ENCODE measurements around the gene WNT7A. TPM values are rescaled to one million over a fixed set of nuclear protein-coding genes. Genes with fewer than 3 reads are reported as not detected.

The WNT7A gene
- total and polyA plus RNA-seq, 8 donors, result 0.35 TPM; not detected in 7

DNA sequence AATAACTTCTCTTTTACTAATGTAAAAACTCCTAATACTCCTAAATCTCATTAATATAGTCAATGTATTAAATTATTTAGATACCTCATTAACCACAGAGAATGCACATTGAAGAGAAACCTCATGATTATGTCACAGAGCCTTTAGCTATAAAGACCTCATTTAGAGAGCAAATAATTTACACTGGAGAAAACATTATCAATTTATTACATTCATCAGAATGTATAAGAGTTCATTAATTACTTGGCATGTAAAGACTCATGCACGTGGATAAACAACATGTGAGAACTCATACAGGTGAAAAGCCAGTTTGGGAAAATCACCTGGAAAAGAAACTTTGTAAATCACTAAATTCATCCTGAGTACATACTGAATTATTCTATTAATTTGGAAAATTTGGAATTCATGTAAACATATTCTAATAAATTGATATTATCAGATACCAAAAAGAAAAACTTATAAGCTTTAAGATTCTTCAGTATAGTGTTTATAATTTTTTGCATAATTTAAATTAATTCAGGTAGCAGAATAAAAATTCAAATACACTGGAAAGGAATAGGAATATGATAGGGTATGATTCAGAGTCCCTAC is 22.9 kb upstream of the WNT7A start:
- Histone ChIP-seq H3K9me3 (peaks cover 26 to 88% (median 75%) of the 10 kb centered on the region in 4 donors), H3K4me1 (no peaks in the 10 kb centered on the region), H3K27me3 (no peaks in the 10 kb centered on the region), H3K4me3 (no peak overlapping the region), H3K27ac (no peak overlapping the region), H3K36me3 (peaks cover 0 to 3% (median 0%) of the 10 kb centered on the region in 4 donors)
- WGBS, 5 donors, result 42 to 72% (median 56%) methylated on average over 1 of the region's 1 CpG
- intact Hi-C loops (cut with DNase I; ENCODE audit: low total_unique reads), result no loop called here
- DNase-seq, result no peak
- TF ChIP-seq POLR2A (IDR thresholded peaks at IDR 0.05), result no peak
- TF ChIP-seq EP300 (IDR thresholded peaks at IDR 0.05), result no peak
- TF ChIP-seq POLR2AphosphoS5 (IDR thresholded peaks at IDR 0.05), result no peak
- TF ChIP-seq, protein P1, sequence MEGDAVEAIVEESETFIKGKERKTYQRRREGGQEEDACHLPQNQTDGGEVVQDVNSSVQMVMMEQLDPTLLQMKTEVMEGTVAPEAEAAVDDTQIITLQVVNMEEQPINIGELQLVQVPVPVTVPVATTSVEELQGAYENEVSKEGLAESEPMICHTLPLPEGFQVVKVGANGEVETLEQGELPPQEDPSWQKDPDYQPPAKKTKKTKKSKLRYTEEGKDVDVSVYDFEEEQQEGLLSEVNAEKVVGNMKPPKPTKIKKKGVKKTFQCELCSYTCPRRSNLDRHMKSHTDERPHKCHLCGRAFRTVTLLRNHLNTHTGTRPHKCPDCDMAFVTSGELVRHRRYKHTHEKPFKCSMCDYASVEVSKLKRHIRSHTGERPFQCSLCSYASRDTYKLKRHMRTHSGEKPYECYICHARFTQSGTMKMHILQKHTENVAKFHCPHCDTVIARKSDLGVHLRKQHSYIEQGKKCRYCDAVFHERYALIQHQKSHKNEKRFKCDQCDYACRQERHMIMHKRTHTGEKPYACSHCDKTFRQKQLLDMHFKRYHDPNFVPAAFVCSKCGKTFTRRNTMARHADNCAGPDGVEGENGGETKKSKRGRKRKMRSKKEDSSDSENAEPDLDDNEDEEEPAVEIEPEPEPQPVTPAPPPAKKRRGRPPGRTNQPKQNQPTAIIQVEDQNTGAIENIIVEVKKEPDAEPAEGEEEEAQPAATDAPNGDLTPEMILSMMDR (IDR thresholded peaks at IDR 0.05), result no peak

DNA sequence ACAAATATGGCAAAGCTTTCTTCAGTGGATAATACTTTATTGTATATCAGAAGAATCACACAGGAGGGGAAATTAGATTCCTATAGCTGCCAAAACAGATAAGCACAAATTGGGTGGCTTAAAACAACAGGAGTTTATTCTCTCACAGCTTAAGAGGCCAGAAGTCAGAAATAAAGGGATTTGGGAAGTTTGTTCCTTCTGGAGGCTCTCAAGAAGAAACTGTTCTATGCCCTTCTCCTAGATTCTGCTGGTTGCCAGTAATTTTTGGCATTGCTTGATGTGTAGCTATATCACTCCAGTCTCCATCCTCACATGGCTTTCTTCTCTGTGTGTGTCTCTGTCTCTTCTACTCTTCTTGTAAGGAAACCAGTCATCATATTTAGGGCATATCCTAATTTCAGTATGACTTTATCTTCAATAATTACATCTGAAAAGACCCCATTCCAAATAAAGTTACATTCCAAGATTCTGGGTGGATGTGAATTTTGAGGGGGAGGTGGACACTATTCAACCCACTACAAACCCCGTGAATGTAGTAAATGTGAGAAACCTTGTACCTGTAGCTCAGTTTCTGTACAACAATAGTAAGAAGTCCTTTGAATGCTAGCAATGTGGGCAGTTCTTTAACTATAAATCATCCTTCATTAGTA is 22.2 kb upstream of the WNT7A start:
- Histone ChIP-seq H3K4me3 (no peak overlapping the region), H3K4me1 (no peaks in the 10 kb centered on the region), H3K27ac (no peak overlapping the region), H3K9me3 (peaks cover 26 to 81% (median 68%) of the 10 kb centered on the region in 4 donors), H3K27me3 (no peaks in the 10 kb centered on the region), H3K36me3 (peaks cover 0 to 3% (median 0%) of the 10 kb centered on the region in 4 donors)
- WGBS, 5 donors, result 57 to 89% (median 70%) methylated on average over 1 of the region's 1 CpG
- TF ChIP-seq, protein P1 (IDR thresholded peaks at IDR 0.05), result no peak
- no peak for TF ChIP-seq POLR2AphosphoS5 (IDR thresholded peaks at IDR 0.05)
- TF ChIP-seq EP300 (IDR thresholded peaks at IDR 0.05), result no peak
- no peak for DNase-seq
- intact Hi-C loops (cut with DNase I; ENCODE audit: low total_unique reads), result no loop called here

DNA sequence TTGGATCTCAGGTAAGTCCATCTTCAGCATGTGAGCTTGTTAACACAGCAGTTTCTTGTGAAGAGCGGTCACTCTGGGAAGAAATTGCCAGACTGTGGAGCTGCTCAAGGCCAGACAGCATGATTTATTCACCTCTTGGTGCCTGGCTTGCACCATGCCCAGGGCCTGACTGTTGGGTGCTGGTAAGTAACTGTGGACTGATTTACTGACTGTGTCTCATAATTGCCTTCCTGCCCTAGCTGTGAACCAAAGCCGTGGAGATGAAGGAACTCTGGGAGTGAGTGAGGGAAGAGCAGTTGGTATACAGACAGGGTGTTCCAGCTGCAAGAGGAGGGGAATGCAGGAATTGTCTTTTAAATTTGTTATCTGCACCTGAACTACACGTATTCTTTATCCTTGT is 18.5 kb upstream of the WNT7A start:
- peaks cover 11 to 20% (median 14%) of the 10 kb centered on the region in 4 donors for H3K4me1 ChIP-seq
- DNase-seq, result no peak
- no peak overlapping the region for H3K27ac ChIP-seq
- 73 to 86% (median 81%) methylated on average over 3 of the region's 3 CpGs for WGBS, 5 donors
- peaks cover 0 to 8% (median 0%) of the 10 kb centered on the region in 3 donors for H3K27me3 ChIP-seq
- TF ChIP-seq EP300 (IDR thresholded peaks at IDR 0.05) (no peak), POLR2A (IDR thresholded peaks at IDR 0.05) (no peak), POLR2AphosphoS5 (IDR thresholded peaks at IDR 0.05) (no peak)
- TF ChIP-seq, protein P1 (IDR thresholded peaks at IDR 0.05), result no peak
- intact Hi-C loops (cut with DNase I; ENCODE audit: low total_unique reads), result no loop called here
- H3K36me3 ChIP-seq, result no peaks in the 10 kb centered on the region
- peaks cover 2 to 44% (median 32%) of the 10 kb centered on the region in 4 donors for H3K9me3 ChIP-seq
- H3K4me3 ChIP-seq, result no peak overlapping the region

DNA sequence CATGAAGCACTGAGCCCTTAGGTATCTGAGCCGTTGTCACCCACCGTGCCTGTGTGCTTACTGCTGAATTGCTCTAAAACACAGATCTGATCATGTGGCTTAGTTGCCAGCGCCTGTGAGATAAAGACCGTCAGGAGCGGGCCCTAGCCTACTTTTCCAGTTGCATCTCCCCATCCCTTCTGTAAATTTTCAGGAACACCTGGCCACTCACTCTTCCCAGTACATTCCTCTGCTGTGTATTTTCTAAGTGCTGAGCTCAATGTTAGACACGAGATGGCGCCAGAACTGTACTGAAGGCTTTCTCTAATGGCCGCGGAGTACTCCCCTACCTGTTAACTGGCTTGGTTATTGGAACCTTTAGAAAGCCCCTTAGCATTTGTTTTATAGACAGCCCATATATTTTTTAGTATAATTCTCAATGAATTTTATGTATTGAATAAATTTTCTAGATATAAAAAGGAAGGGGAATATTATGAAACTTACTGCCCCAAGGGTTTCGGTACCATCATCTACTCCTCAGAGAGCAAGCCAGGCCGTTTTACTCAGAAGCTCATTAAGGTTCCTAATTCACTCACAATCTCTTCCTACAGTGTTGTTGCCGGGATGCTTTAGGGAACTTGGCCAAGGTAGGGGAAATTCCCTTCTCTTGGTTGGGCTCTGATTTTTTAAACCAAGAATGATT is 16.7 kb upstream of the WNT7A start:
- intact Hi-C loops (cut with DNase I; ENCODE audit: low total_unique reads), result no loop called here
- 19 to 23% (median 20%) methylated on average over 12 of the region's 12 CpGs for WGBS, 5 donors
- H3K27ac ChIP-seq, result no peak overlapping the region

More for the DNA sequence above, 16.7 kb upstream of the WNT7A start:
- Histone ChIP-seq H3K9me3 (peaks cover 0 to 27% (median 14%) of the 10 kb centered on the region in 4 donors), H3K36me3 (no peaks in the 10 kb centered on the region), H3K4me1 (peaks cover 11 to 20% (median 14%) of the 10 kb centered on the region in 4 donors), H3K4me3 (peak overlapping the region; percentile 49 to 66 (median 58)), H3K27me3 (peaks cover 0 to 8% (median 0%) of the 10 kb centered on the region in 3 donors)
- DNase-seq, result peak; percentile 63 to 91
- TF ChIP-seq EP300 (IDR thresholded peaks at IDR 0.05), result no peak
- TF ChIP-seq, protein P1 (IDR thresholded peaks at IDR 0.05), result peak in 5 of 7 experiments; percentile 22 to 63 (median 46)
- TF ChIP-seq POLR2AphosphoS5 (IDR thresholded peaks at IDR 0.05), result peak in 2 of 3 donors; percentile 28 to 32

Measured in stomach (tissue), 9 donors.